ENCODE data around the gene PITX2.

DNA sequence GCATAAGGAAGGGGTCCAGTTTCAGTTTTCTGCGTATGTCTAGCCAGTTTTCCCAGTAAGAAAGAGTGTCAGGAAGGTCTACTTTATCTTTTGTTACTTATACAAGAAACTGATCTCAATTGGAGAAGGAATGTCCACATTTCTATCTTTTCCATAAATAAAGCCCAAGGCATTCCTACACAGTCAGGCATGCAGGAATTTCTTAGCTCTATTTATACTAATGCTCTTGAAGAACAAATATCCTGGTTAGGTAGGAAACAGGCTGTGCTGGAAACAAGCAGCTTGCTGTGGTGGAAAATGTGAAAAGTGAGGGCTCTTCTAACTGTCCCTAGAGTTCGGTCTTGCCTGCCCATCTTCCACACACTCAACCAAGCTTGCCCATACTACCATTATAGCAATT lies 37.9 kb upstream of the PITX2 start:
- TF ChIP-seq, protein P1, sequence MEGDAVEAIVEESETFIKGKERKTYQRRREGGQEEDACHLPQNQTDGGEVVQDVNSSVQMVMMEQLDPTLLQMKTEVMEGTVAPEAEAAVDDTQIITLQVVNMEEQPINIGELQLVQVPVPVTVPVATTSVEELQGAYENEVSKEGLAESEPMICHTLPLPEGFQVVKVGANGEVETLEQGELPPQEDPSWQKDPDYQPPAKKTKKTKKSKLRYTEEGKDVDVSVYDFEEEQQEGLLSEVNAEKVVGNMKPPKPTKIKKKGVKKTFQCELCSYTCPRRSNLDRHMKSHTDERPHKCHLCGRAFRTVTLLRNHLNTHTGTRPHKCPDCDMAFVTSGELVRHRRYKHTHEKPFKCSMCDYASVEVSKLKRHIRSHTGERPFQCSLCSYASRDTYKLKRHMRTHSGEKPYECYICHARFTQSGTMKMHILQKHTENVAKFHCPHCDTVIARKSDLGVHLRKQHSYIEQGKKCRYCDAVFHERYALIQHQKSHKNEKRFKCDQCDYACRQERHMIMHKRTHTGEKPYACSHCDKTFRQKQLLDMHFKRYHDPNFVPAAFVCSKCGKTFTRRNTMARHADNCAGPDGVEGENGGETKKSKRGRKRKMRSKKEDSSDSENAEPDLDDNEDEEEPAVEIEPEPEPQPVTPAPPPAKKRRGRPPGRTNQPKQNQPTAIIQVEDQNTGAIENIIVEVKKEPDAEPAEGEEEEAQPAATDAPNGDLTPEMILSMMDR (IDR thresholded peaks at IDR 0.05; ENCODE audit: low read length), result no peak
- no peak for TF ChIP-seq EZH2 (optimal IDR thresholded peaks at IDR 0.05; ENCODE audit: low read depth, low read length)
- TF ChIP-seq EZH2phosphoT487 (IDR thresholded peaks at IDR 0.05; ENCODE audit: low read length), result no peak
